OCI-LY3 (cell line): ENCODE measurements around the gene CNP.

Experiments
- CTCF ChIP-seq: fragments of 200-600, 300-600 bp; sonication (generic); IDR thresholded peaks from 2 replicates; pipeline ENCODE4 v1.5.1; 2014; ENCODE audit warnings: antibody characterized with exemption, low read length, low read depth
- EZH2phosphoT487 ChIP-seq: fragments of 200-600 bp; shearing (Covaris generic); IDR thresholded peaks from 2 replicates; pipeline ENCODE4 v1.6.1; 2018; ENCODE audit warnings: antibody characterized with exemption, mixed run types, low read depth

- TF ChIP-seq CTCF = peak; percentile 38
- TF ChIP-seq EZH2phosphoT487 = no peak
Observed at GRCh38 chr17:41930009-41930832, 36.4 kb upstream of the CNP start, which contains the start of gene ODAD4.
